Measurements from ENCODE around the gene RHOU.

RHOU gene

DNA sequence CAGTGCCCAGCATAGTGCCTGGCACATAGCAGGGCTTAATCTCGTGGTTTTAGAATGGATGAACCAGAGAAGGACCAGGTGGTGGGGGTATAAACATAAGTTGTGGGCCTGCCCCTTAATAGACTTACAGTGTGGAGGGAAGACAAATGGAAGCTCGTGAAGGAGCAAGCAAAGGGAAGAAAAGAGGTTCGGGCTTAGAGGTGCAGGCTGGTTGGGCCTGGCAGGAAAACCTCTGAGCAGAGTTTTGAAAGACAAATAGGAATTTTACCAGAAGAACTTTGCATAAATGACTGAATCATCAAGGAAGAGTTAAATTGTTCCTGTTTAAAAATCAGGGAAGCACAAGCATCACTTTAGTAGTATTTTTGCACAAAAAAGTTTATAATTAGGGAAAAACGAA is 4.5 kb downstream of the RHOU start:
- DNase-seq: no peak

DNA sequence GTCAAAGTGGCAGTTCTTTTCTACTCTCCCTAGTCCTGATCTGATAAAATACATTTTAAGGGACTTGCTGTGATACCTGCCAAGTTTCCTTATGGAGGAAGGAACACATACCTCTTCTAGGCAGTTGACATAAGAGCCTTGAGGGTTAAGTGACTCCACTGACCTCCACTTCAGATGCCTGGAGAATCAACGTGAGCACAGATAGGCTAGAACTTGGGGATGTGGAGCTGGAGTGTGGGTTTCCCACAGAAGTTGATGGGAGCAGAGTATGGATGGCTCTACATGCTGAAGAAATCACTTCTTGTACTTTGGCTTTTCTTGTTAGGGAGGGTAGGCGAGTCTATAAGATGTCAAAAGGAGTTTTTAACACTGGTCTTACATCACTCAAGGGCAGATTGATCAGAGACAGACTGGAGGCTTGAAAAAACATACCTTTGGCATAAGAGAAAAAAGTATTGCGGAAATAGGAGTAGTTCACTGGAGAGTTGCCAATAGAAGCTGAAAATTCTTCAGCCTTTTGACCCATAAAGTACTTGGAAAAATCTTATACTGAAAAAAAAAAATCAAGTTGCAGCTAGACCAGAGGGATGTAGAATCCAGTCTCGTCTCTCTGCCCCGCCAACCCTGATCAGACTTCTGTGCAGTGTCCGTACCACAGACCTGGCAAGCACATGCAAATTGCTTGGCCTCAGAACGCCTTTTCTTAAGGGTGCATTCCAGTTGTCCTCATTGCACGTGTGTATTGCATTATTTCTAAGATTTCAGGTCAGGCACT is 5.5 kb downstream of the RHOU start:
- peak; percentile 45 for DNase-seq

DNA sequence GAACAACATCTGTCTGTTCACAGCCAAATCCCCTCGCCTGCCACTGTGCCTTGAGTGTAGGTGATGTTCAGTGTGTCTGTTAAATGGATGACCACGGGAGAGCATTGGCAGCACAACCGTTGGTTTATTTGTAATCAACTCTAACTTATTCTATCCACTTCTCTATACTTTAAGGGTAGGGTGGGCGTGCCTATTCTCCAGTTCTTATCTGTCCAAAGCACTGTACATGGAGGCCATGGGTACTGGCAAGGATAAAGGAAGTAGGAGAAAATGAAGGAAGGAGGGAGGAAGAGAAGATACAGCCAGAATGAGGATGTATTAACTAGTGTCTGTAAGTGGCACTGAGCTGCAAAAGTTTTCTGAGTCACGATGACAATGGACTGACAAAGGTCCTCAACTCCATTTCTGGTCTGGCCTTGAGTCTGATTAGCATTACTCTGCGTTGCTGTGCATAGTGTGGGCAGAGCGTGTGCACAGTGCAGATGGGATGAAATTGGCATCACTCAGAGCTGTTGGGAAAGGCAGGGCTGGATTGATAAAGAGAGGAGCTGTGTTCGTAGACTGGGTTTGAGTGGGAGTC is 7.1 kb downstream of the RHOU start:
- DNase-seq: no peak

DNA sequence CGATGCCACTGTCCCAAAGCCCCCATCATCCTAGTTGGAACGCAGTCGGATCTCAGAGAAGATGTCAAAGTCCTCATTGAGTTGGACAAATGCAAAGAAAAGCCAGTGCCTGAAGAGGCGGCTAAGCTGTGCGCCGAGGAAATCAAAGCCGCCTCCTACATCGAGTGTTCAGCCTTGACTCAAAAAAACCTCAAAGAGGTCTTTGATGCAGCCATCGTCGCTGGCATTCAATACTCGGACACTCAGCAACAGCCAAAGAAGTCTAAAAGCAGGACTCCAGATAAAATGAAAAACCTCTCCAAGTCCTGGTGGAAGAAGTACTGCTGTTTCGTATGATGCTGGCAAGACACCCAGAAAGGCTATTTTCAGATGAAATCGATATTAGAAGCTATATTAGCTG is 8.1 kb downstream of the RHOU start:
- DNase-seq: no peak

DNA sequence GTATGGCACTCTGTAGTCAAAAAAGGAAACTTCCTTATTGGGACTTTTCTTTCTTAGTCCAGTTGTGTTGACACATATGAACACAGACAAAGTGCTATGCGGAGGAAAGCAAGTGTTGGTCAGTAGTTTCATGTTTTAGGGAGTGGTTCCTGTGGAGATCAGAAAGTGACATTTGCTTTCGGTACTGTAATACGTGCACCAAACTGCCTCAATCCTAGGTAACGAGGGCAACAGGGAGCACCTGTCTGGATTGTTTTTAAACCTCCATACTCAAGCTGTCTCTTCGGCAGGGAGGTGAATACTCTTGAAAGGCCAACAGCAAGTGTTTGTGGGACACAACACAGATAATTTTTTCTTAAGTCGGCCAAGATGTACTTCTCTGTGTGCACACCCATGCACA is 9.1 kb downstream of the RHOU start:
- no peak for DNase-seq

DNA sequence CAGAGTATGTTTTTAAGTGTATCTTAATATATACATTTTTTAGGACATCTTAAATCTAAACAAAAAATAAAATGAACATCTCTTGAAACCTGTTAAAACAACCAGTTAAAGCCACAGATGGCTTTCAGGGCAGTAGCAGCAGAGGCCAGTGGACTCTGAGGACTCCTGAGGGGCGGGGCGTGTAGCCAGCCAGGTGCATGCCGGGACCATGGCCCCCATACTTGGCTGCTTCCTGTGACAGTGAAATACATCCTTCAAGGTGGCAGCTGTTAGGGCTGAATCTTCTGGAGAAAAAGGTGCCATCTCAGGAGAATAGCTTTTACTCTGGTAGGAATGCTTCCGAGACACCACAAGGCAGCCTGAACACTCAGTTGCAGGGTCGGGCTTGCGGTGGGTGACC is 9.6 kb downstream of the RHOU start:
- DNase-seq: no peak

DNA sequence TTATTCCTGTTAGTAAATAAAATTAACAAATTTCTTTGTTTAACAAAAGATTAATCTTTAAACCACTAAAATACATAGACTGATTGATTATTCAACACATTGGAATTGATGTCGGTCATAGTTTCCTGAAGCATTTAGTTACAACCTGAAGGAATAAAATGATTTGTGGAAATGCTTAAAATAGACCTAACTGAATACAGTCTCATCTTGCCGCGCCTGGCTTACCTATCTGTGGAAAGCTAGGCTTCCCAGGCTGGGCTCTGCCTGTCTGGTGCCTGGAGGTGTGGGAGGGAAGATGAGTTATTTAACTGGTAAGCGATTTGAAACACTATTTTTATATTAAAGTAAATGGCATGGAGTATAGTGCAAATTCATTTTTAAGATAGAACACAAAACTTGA is 10.2 kb downstream of the RHOU start:
- DNase-seq: no peak

DNA sequence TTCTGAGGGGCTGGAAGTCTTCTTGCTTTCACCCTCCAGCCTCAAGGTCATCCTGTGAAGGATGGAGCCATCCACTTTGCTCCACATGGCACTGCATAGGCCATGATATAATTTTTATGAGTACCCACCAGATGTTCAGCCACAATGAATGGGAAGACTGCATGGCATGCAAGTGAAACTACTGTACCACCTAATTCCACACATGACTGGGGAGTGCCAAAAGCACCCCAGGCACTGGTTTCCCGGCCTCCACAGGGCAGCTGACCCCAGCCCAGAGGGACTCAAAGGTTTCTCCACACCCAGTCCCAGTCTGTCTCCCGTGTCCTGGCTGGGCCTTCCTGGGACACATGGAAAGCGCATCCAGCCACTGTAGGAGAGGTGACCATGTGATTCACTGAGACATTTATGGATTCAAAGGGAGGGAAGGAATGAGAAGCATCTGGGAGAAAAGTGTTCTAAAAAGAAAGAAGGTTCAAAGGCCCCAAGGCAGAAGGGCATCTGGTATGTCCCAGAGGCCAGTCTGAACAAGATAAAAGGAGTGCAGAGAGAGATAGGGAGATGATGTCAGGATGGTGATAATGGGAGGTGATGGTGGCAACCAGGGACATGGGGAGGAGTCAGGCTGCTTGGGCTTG is 12.1 kb downstream of the RHOU start:
- no peak for DNase-seq

DNA sequence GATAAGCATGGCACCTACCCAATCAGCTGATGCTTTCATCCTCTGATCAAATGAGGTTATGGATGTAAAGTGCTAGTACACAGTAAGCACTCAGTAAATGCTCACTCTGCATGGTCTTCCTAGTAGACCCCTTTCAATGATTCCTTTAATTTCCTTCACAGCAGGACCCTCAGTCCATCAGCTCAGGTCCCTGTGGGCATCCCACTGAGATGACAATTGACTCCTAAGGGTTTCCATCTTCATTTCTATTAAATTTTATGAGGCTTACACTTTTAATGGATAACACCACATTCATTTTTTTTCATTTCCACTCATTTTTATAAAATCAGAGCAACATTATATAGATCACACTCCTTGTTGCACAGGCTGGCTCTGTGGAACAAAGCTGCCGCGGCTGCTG is 12.8 kb downstream of the RHOU start:
- no peak for DNase-seq

DNA sequence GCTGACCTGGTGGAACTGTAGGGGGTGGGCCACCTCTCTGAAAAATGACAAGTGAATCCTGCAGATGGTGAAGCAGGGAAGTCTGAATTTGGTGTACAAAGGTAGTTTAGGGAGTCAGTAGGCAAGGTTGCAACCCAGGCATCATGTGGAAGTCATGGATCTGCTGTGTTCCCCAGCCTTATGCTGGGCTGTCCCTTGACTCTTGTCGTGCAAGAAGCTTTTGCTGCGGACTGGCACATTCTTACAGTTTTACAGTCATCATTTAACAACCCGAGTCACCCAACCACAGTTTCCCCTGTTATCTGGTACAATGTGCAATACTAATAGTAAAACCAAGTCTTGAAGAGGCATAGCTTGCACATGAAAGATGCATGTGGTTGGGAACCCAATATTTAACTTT is 13.2 kb downstream of the RHOU start:
- DNase-seq: no peak

DNA sequence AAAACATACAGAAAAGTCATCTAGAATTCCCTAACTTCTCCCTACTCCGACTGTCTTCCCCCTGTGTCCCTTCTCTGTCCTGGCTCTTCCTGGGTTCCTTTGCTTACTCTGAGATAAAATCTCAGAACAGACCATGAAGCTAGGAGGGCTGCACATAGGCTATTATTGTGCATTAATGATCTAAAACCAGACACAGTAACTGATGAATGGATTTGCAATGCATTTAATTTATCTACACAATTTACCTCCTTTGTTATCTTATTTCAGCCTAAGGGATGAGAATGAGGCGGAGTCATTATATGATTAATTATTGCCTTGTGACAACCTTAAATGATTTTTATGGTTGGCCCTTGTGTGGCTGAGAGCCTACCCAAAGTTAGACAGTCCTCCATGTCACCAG is 14.5 kb downstream of the RHOU start:
- no peak for DNase-seq

DNA sequence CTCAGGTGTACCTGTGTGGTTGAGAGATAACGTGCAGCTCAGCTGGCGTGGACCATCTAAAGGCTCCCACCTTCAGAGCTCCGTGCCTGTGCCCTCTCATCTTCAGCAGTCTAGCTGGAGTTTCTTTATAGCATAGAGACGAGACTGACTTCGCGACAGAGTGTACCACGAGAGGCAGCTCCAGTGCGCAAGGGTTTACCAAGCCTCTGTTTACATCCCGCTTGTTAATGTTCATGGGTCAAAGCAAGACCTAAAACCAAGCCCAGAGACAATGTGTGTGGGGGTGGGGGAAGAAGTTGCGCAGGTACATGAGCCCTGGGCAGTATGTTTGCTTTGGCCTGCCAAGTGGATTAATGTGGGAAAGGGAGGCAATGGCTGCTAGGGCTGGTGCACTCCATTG is 15.6 kb downstream of the RHOU start:
- DNase-seq: no peak

DNA sequence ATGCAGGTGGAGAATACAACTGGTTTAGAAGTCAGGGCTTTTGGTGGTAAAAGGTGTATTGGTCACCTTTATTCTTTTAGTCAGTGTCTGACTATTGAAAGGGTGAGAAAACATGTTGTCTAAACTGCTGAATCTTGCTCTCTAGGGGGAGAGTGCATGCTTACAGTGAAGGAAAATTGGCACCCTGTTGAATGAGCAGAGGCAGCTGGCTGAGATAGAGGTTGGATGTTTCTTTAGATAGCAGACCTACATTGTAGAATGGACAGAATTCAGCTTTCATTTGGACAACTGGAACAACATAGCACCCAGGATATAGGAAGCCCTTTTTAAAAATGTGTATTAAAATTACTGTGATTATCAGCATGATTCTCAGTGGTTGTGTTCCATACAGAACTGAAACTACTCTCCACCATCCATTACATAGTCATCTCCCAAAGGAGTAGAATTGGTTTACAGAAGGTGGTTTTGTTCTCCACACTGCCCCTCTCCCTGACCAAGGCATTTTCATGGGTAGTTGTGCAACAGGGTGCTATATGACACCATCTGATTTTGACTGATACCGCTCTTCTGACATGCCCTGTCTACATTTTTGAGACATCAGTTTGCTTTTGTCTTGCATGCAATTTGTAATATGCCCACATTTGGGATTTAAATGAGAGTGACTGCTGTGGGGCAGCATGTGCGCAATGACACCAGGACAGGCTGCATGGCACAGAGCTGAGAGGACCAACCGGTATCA is 16.2 kb downstream of the RHOU start:
- no peak for DNase-seq

DNA sequence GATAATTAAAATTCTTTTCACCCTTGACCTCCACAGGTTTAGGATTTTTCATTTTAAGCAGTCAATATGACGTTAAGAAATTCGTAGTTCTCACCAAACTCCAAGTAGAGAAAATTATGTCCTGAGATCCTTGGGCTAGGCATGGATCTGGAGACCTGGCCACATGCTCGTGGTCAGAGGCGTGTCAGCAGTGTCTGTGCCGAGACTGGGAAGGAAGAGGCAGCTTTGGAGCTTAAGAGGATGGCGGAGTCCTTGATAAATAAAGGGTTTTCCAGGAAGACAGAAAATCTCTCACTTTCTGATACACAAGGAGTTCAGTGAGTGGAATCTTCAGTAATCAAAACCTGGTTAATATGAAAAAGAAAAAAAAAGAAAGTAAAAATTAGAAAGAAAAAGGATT is 17.0 kb downstream of the RHOU start:
- no peak for DNase-seq

DNA sequence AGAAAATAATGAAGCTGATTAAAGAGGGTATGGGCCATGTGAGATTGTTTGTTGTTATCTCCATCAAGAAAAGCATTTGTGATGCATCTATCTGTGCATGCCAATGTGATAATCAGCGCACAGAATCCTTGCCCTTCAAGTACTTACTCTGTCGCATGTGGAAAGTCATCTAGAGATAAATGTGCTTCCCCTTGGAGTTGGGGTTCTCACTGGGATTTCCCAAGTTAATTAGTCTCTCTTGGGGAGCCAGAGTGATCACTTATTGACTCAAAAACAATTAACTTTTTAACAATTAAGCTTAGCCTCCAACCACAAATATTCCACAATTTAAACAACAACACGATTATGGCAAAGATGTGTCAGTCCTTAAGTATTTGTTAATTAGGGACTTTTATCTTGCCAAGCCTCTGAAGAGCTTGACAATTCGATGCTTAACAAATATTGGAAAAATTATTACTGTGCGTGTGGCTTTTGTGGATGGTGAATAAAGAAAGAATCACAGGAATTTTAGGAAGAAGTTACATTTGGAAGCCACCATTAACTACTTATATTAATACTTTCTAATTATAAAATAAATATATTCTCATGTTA is 17.5 kb downstream of the RHOU start:
- DNase-seq: no peak

DNA sequence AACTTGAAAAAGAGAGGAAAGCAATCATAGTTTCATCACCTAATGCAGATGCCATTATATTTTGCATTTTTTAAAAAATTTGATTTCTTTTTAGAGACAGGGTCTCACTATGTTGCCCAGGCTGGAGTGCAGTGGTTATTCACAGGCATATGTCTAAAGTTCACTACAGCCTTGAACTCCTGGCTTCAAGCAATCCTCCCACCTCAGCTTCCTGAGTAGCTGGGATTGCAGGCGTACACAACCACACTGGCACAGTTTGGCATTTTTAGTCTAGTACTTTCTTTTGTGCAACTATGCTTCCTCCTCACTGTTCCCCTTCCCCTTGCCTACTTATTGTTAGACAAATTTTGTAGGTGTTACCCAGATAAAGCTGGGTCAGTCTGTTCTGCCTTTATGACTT is 18.0 kb downstream of the RHOU start:
- no peak for DNase-seq

DNA sequence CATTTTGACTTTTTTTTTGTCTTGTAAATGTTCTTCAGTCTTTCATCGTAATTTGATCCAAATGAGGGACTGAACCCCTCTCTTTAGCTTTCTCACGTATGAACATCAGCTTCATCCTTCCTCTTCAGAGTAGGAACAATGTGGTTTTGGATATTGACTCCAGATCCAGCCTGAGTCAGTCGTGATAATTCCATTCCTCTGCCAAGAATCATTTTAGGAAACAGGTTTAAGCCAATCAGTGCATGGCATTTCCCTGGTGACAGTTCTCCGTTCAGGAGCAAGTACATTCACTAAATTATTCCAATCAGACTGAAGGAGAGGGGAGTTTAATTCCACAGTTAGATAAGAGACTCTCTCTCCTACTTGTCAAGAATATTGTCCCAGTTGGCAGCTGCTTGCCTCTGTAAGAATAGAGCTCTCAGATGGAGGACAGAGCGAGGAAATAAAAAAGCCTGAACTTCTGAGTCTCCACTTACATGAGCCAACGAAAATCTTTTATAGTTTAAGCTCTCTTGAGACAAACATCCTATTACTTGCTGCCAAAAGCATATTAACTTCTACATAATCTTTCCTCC is 18.6 kb downstream of the RHOU start:
- DNase-seq: no peak

DNA sequence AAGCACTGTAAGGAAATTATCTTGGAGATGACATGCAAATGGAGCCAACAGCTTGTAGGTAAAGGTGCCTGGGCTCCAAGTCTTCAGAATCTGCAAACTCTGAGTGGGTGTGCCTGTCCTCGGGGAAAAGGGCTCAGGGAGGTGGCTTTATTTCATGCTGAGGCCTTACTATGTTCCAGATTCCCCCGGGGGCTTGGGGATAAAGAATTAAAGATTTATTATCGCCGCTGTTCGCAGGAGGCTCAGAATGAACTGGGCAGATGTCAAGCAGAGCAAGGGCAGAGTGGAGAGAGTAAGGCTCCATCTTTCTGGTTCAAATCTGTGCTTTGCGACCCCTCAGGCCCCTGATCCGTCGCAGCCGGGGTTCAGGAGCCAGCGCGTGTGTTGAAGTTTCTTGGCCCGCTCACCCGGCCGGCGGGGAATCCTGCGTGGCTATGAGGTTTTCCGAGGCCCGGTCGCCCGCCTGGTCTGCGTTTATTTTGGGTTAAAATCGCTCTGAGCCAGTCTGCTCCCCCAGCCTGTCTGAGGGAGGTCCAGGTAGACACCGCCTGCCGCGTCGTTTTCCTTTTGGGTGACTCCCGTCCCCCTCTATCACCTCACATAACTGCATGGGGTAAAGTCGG is 19.5 kb downstream of the RHOU start:
- DNase-seq: no peak

DNA sequence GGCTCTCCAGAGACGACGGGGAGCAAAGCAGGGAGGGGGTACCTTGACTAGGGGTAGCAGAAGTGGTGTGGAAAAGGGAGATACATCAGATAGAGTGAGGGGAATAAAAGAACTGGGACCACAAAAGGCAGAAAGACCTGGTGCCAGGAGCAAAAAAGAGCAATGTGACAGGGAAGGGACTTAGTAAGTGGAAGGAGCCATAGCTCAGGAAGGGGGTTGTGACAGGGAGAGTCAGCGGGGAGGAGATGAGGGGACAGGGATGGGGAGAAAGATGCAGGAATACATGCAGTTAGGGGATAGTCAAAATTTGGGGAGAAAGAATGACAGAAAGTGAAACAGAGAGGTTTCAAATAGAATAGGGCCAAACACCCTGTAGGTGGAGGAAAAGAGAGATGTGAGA is 20.5 kb downstream of the RHOU start:
- no peak for DNase-seq

DNA sequence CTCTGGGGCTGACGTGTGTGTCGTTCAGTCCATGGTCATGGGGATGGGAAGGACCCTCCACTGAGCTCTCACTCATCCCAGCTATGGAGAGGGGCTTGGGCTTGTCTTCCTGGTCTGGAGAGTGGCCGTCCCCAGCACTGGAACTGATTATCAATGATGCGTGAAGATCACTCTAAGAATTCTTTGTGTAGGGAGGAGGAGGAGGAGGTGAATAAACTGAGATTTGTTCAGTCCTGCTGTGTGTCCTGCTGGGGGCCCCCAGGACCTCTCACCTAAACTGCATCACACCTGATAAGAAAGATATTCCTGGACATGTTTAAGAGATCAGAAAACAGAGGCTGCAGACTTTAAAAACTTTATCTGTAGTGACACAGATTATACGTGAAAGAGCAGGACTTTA is 21.2 kb downstream of the RHOU start:
- DNase-seq: no peak

DNA sequence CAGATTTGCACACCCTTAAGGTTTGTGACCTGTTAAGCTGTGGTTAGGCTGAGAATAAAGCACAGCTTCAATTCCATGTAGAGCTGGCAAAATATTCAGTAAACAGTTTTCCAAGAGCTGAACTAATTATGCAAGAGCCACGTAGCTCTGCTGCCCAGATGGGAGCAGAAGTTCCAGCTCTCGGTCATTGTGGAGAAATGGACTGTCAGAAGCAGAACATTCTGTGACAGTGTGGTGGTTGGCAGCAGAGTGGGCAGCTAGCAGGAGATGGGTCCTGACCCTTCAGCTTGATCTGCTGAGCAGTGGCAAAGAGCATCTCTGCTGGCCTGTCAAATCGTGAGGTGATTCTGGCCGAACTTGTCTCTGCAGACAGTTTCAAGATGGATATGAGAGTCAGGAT is 23.2 kb downstream of the RHOU start:
- DNase-seq: no peak

DNA sequence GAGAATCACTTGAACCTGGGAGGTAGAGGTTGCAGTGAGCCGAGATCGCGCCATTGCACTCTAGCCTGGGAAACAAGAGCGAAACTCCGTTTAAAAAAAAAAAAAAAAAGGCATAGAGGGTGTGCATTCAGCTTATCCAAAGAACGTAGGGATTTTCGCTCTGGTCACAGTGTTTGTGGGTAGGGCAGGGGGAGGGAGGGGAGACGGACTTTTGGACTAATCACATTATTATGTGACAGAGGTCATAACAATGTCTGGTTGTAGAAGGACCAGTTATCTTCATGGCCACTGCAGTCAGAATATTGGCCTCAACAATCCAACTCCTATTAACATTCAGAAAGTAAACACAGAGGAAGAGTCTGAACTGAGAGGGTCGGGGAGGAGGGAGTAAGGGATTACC is 25.7 kb downstream of the RHOU start:
- DNase-seq: no peak

DNA sequence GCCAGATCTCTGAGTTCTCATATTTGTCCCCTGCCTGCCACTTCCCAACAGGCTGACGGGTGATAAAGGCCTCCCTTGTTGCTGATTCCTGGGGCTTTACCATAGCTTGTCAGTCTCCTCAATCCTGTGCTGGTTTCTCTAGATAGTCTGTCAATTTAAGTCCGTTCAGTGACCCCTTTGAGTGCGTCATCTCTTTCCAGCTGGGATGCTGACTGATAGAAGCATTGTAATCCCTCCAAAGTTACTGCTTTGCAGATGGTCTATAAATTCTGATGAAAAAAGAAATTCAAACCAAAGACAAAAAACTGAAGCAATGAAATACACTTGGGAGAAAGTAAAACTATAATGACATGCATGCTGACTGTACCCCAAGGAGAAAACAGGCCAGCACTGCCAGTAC is 28.3 kb downstream of the RHOU start:
- DNase-seq: no peak
